AG10803 (cell line): ENCODE data around the gene PMPCB.
A peak's percentile ranks its signal among the peaks of the same experiment; 100 is the strongest.

ENCODE experiments used
- DNase-seq: peaks from one replicate; pipeline ENCODE4 v3.0.0; 2010; ENCODE audit warnings: low read depth
- H3K4me3 ChIP-seq: 2 replicates; pipeline ENCODE4 v1.5.1; 2011; ENCODE audit warnings: mild to moderate bottlenecking, low read length, control low read depth
- TF ChIP-seq, protein P1 (sequence below): conservative IDR thresholded peaks from 2 replicates; pipeline ENCODE4 v1.5.1; 2011; ENCODE audit warnings: mild to moderate bottlenecking, low read length, control low read depth, inconsistent platforms

The PMPCB gene

GRCh38 chr7:103343332-103343731 lies 46.1 kb downstream of the PMPCB start:
- TF ChIP-seq, protein P1, sequence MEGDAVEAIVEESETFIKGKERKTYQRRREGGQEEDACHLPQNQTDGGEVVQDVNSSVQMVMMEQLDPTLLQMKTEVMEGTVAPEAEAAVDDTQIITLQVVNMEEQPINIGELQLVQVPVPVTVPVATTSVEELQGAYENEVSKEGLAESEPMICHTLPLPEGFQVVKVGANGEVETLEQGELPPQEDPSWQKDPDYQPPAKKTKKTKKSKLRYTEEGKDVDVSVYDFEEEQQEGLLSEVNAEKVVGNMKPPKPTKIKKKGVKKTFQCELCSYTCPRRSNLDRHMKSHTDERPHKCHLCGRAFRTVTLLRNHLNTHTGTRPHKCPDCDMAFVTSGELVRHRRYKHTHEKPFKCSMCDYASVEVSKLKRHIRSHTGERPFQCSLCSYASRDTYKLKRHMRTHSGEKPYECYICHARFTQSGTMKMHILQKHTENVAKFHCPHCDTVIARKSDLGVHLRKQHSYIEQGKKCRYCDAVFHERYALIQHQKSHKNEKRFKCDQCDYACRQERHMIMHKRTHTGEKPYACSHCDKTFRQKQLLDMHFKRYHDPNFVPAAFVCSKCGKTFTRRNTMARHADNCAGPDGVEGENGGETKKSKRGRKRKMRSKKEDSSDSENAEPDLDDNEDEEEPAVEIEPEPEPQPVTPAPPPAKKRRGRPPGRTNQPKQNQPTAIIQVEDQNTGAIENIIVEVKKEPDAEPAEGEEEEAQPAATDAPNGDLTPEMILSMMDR, result no peak
- no peak for DNase-seq

DNA sequence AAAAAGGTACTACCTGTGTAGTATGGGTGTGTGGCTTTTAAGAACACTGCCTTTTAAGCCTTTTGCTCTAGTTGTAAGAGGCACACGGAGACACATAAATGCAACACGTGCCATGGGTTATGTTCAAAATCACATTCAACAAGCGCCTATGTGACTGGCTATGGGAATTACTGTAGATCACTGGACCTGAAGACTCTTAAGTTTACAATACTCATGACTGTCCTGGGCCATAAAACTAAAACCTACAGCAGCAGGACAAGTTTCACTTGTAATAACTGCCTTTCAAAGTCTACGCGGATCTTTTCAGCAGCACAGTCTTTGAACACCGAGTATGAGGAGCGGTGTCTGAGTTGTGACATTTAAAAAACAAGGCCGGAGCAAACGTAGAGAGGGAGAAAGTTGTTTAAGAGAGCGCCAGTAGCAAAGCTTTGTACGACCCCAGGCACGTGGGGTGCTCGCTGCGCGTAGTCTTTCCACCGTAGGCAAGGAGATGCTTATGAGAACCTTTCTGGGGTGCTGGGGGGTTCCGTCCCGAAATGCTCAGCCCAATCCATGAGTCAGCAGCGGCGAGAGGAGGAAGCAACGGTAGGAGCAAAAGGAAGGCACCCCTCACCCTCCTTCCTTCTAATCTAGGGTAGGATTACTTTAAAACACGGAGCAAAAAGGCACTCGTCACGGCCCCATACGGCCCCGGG lies 46.7 kb downstream of the PMPCB start:
- peak; percentile 25 for DNase-seq
- H3K4me3 ChIP-seq, result peak overlapping the region; percentile 91
- TF ChIP-seq, protein P1, result no peak

More at GRCh38 chr7:103343332-103343731, 46.1 kb downstream of the PMPCB start:
- H3K4me3 ChIP-seq, result peak overlapping the region; percentile 91

DNA sequence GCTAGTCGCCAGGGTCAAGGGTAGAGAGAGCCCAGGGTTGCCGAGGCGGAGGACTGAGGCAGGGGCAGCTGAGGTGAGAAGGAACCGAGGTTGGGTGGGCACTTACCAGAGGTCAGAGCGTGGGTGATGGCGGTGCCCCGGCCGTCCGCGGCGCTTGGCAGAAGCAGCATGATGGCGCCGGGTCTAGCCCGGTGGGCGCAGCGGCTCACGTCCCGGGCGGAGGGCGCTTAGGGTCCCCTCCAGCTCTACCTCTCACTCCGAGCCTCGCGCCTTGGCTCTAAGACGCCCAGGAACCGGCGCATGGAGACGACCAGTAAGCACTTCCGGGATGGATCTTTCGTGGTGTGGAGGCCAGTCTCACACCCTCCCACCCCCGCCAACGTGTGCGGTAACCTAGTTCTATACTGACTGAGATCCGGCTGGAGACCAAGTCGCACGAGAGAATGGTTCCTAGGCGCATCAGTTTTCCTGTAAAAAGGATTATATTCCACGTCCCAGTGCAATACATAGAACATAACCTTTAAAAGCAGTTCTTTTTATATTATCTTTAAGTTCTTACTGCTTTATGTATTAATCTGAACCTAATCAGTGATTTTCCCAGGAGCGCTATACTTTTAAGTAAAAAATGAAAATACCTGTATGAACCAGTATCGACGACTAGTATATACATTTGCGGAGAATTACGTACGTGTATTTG lies 47.4 kb downstream of the PMPCB start, which contains the start of gene DNAJC2:
Gene DNAJC2, minus strand, starts transcription at position 315 of the 697 bp plus-strand sequence. Its CDS starts 145 bp downstream, at position 170.
- TF ChIP-seq, protein P1, result no peak
- peak; percentile 93 for DNase-seq
- H3K4me3 ChIP-seq, result peak within 1 kb of the TSS; percentile 91

- no peak for DNase-seq
- TF ChIP-seq, protein P1, result no peak
- no peak overlapping the region for H3K4me3 ChIP-seq
Observed at GRCh38 chr7:103346396-103346795, 49.2 kb downstream of the PMPCB start.

GRCh38 chr7:103347507-103348267 lies 50.5 kb downstream of the PMPCB start, which contains the start of gene PSMC2:
TSS of gene PSMC2 (plus strand) at chr7:103347643. CDS start at chr7:103347712, 69 bp downstream.
- H3K4me3 ChIP-seq, result peak within 1 kb of the TSS; percentile 95
- peak; percentile 93 for DNase-seq

GRCh38 chr7:103348452-103348851 lies 51.2 kb downstream of the PMPCB start:
- no peak for DNase-seq
- TF ChIP-seq, protein P1, result no peak
- H3K4me3 ChIP-seq, result peak overlapping the region; percentile 95

More at GRCh38 chr7:103347507-103348267, 50.5 kb downstream of the PMPCB start, which contains the start of gene PSMC2:
- TF ChIP-seq, protein P1, result no peak
